ENCODE data around the gene SLC35D2. TPM values are rescaled to one million over a fixed set of nuclear protein-coding genes. Genes with fewer than 3 reads are reported as not detected.
A peak's percentile ranks its signal among the peaks of the same experiment; 100 is the strongest.

The SLC35D2 gene
- polyA plus RNA-seq, 3 donors from 2014 or later, result 11.6 to 16.0 (median 14.1) TPM

DNA sequence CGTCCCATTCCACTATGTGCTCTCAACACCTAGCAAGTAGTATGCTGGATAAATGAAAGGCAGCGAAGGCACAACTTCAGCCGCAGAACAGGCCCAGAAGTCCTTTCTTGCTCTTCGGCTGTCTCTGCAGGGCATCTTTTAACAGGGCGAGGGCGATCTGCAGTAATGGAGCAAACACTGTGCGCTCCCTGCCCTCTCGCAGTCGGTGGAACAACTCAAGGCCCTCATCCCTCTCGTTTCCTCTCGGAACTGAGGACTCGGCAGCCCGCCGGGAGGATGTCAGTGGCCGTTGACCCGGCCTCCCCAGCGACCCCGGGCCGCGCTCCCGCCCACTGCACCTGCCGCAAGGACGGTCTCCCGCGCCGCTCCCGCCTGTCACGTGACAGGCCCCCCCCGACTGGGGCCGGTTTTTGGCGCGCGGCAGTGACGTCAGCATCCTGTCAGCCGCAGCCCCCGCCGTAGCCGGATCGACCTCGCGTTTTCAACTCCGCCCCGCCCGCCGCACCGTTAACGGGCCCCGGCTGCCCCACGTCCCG, 33.6 kb upstream of the SLC35D2 start:
- H3K9me3 Mint-ChIP-seq, result no peaks in the 10 kb centered on the region
- H3K27me3 Mint-ChIP-seq (ENCODE audit: low read depth in 3 of 3), result peaks cover 10 to 16% (median 14%) of the 10 kb centered on the region in 3 donors
- H3K4me3 Mint-ChIP-seq, result peak overlapping the region; percentile 90 to 95 (median 93)
- H3K4me1 Mint-ChIP-seq, result peaks cover 33 to 42% of the 10 kb centered on the region in 2 donors
- DNase-seq, result peak; percentile 86 to 90 (median 88)
- H3K36me3 Mint-ChIP-seq, result no peaks in the 10 kb centered on the region
- peak overlapping the region; percentile 91 to 99 (median 98) for H3K27ac Mint-ChIP-seq

DNA sequence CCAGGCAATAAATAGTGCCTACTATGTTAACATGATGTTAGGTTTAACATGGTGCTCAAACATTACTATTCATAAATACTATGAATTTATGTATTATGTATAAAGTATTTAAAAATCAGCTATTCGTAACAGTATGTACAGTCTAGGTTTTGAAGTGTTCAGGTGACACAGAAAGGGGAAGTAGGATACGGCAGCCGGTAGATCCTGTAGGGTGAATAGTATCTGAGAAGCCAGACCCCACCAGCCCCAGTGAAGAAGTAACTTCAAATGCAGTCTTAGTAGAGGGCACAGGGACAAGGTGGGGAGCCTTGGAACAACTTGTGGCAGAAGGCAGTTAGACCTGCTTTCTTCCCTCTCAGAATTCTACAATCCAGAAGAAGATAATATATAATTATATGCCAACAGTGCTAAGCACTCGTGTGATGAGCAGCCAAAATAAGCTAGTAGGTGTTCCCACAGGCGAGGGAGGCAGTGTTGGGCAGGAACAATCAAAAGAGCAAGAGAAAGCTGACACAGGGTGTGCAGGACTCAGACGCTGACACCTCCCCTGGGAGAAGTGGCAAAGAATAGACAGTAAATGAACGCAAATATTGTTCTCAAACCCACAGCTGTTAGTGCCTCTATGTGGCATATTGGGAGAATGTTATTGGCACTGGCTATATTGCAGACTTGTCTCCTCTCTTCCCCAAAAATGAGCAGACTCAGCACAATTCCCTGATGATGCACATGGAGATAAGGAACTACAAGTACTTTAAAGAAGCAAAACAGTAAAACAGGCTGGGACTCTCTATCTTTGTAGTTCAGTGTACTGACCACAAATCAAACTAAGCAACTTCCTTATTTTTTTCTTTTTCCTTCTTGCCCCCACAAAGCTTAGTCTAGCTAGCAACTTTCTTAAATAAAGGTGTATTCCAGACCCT, 30.1 kb upstream of the SLC35D2 start:
- peaks cover 20 to 31% of the 10 kb centered on the region in 2 donors for H3K4me1 Mint-ChIP-seq
- H3K9me3 Mint-ChIP-seq, result no peaks in the 10 kb centered on the region
- peaks cover 7 to 13% (median 11%) of the 10 kb centered on the region in 3 donors for H3K27me3 Mint-ChIP-seq (ENCODE audit: low read depth in 3 of 3)
- peak overlapping the region in 5 of 6 donors; percentile 64 to 82 (median 79) for H3K27ac Mint-ChIP-seq
- DNase-seq, result no peak
- H3K36me3 Mint-ChIP-seq, result no peaks in the 10 kb centered on the region
- peak overlapping the region; percentile 8 to 74 (median 65) for H3K4me3 Mint-ChIP-seq

DNA sequence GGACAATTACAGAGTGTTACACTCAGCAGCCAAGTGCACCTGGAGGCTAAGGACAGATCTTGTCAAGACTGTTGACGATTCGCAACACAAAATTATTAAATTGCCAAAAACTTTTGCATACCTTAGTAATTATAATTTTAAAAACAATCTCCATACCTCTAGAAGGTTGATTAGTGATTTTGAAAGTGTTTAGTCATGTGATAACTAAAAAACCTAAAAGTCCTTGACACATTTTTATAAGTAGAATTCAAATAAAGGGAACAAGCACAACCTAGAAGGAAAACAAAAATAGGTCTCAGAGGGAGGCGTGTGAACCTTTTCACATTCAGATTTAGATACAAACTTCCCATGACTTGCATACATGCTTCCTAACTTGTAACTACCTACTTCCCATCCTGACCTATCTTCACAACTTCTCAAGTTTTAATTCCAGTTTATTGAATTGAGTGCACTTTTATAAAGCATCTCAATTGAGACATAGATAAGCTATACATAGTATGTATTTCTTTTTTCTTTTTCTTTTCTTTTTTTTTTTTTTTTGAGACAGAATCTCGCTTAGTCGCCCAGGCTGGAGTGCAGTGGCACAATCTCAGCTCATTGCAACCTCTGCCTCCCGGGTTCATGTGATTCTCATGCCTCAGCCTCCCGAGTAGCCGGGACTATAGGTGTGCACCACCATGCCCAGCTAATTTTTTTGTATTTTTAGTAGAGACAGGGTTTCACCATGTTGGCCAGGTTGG, 28.8 kb upstream of the SLC35D2 start:
- Mint-ChIP-seq H3K36me3 (no peaks in the 10 kb centered on the region), H3K9me3 (no peaks in the 10 kb centered on the region), H3K4me1 (peaks cover 20 to 31% of the 10 kb centered on the region in 2 donors), H3K27me3 (ENCODE audit: low read depth in 3 of 3) (peaks cover 8 to 9% (median 9%) of the 10 kb centered on the region in 3 donors), H3K4me3 (no peak overlapping the region), H3K27ac (no peak overlapping the region)
- DNase-seq, result no peak

DNA sequence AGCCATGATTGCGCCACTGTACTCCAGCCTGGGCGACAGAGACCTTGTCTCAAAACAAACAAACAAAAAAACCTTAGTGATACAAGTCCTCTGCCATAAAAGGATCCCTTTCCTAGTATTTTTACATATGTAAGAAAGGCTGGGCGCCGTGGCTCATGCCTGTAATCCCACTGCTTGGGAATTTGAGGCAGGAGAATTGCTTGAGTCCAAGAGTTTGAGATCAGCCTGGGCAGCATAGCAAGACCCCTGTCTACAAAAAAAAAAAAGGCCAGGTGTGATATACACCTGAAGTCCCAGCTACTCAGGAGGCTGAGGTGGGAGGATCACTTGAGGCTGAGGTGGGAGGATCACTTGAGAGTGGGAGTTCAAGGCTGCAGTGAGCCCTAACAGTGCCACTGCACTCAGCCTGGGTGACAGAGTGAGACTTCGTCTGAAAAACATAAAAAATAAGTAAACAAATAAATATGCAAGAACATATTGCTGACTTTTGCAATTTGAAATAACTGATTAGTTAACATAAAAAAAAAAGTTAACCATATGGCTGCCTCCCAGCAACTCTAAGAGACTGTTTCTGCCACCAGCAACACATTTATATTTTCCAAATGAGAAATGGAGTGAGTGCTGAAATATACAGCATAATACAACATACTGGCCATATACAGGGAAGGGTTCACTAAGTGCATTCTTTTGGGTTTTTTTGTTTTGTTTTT, 27.8 kb upstream of the SLC35D2 start:
- DNase-seq, result no peak
- Mint-ChIP-seq H3K27me3 (ENCODE audit: low read depth in 3 of 3) (peaks cover 0 to 3% (median 0%) of the 10 kb centered on the region in 3 donors), H3K36me3 (no peaks in the 10 kb centered on the region), H3K4me3 (no peak overlapping the region), H3K4me1 (peaks cover 12 to 23% of the 10 kb centered on the region in 2 donors), H3K9me3 (no peaks in the 10 kb centered on the region), H3K27ac (peak overlapping the region in 2 of 6 donors; percentile 24 to 51)

DNA sequence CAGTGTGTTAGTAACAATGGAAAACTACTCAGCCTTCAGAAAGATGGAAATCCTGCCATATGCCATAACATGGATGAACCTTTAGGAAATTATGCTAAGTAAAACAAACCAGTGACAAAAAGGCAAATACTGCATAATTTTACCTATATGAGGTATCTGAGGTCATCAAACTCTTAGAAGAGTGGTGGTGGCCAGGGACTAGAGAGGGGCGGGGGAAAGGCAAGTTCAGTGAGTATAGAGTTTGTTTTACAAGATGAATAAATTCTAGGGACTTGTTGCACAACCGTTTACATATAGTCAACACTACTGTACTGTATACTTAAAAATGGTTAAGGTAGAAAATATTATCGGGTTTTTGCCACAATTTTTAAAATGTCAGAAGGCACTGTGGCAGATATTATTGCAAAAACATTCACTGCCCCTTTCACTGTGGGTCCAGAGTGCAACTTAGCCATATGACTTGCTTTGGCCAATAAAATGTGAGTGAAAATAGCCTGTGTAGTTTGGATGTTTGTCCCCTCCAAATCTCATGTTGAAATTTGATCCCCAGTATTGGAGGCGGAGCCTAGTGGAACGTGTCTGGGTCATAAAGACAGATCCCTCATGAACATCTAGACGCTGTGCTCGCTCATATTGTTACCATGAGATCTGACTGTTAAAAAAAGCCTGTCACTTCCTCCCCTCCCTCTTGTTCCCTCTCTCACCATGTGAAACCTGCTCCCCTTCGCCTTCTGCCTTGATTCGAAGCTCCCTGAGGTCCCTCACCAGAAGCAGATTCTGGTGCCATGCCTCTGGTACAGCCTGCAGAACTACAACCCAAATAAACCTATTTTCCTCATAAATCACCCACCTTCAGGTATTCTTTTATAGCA, 25.1 kb upstream of the SLC35D2 start:
- DNase-seq, result no peak
- H3K4me1 Mint-ChIP-seq, result peaks cover 4 to 14% of the 10 kb centered on the region in 2 donors
- H3K27me3 Mint-ChIP-seq (ENCODE audit: low read depth in 3 of 3), result peaks cover 0 to 3% (median 0%) of the 10 kb centered on the region in 3 donors
- H3K4me3 Mint-ChIP-seq, result no peak overlapping the region
- H3K36me3 Mint-ChIP-seq, result no peaks in the 10 kb centered on the region
- H3K9me3 Mint-ChIP-seq, result no peaks in the 10 kb centered on the region
- H3K27ac Mint-ChIP-seq, result peak overlapping the region in 2 of 6 donors; percentile 19 to 78

DNA sequence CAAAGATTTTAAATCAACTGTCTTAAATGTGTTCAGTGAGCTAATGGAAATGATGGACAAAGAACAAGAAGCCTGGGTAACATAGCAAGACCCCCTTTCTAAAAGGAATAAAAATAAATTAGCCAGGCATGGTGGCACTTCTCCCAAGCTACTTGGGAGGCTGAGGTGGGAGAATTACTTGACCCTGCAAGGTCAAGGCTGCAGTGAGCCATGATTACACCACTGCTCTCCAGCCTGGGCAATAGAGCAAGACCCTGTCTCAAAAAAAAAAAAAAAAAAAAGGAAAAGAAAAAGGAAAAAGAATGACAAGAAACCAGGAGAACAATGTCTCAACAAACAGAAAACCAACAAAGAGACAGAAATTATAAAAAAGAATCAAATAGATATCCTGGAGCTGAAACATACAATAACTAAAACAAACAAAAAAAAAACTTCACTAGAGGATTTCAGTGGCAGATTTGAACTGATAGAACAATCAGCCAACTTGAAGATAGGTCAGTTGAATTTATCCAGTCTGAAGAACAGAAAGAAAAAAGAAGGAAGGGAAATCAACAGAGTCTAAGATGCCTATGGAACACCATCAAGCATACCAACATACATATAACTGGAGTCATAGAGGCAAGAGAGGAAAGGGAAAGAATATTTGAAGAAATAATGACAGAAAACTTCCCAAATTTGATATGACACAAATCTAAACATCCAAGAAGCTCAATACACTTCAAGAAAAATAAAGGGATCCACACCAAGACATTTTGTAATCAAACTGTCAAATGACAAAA, 16.8 kb upstream of the SLC35D2 start:
- Mint-ChIP-seq H3K9me3 (peaks cover 0 to 6% (median 0%) of the 10 kb centered on the region in 6 donors), H3K36me3 (peaks cover 0 to 8% (median 5%) of the 10 kb centered on the region in 3 donors), H3K4me1 (peaks cover 19 to 22% of the 10 kb centered on the region in 2 donors), H3K27ac (peak overlapping the region in 5 of 6 donors; percentile 80 to 92 (median 84)), H3K4me3 (peak overlapping the region in 1 of 5 donors; percentile 33), H3K27me3 (ENCODE audit: low read depth in 3 of 3) (peaks cover 0 to 2% (median 1%) of the 10 kb centered on the region in 3 donors)
- no peak for DNase-seq

DNA sequence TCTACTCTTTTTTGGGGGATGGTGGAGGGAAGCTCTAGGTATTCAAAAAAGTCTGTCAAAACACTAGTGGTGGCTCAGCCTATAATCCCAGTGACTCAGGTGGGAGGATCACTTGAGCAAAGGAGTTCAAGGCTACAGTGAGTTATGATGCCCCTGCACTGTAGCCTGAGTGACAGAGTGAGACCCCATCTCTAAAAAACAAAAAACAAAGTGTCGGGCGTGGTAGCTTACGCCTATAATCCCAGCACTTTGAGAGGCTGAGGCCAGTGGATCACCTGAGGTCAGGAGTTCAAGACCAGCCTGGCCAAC, 15.8 kb upstream of the SLC35D2 start:
- Mint-ChIP-seq H3K27me3 (ENCODE audit: low read depth in 3 of 3) (peaks cover 0 to 2% (median 1%) of the 10 kb centered on the region in 3 donors), H3K9me3 (peaks cover 0 to 6% (median 0%) of the 10 kb centered on the region in 6 donors), H3K4me1 (peaks cover 19 to 22% of the 10 kb centered on the region in 2 donors), H3K4me3 (peak overlapping the region; percentile 47 to 73 (median 55)), H3K27ac (peak overlapping the region; percentile 80 to 93 (median 87)), H3K36me3 (peaks cover 0 to 8% (median 5%) of the 10 kb centered on the region in 3 donors)
- no peak for DNase-seq

DNA sequence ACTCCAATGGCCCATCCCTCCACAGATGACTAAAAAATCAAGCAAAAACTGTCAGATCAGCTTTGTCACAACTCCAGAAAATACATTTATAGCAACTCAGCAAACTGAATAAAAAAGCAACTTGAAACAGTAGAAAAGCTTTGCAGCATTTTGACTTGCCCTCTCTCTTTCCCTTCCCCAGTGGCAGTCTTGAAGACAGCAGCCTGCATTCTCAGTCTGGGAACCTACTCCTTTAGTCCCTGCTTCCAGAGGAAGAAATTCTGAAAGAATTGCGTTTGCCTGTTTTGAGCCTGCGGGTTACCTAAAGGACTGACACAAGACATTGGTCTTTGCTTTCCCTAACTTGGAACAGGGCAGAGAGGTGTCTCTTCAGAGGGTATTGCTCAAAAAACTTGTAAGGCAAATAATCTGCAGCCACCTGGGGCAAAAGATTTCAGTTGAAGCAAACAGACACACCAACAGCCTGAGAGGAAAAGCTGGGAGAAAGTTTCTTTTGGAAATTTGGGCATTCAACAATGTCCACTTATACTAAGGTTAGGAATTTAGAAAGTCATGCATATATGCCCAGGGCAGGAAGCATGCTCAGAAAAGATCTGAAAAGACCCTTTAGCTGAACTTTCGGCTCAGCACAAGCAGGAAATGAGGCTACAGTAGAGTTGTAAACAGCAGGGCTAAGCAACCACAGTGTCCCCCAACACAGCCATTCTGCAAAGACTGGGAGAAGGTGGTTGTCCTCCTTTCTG, 15.2 kb upstream of the SLC35D2 start:
- DNase-seq, result peak in 1 of 3 donors; percentile 21
- Mint-ChIP-seq H3K4me1 (peaks cover 19 to 22% of the 10 kb centered on the region in 2 donors), H3K27ac (peak overlapping the region; percentile 80 to 93 (median 87)), H3K4me3 (peak overlapping the region; percentile 47 to 73 (median 55)), H3K27me3 (ENCODE audit: low read depth in 3 of 3) (peaks cover 0 to 2% (median 1%) of the 10 kb centered on the region in 3 donors), H3K9me3 (peaks cover 0 to 6% (median 0%) of the 10 kb centered on the region in 6 donors), H3K36me3 (peaks cover 0 to 8% (median 5%) of the 10 kb centered on the region in 3 donors)

DNA sequence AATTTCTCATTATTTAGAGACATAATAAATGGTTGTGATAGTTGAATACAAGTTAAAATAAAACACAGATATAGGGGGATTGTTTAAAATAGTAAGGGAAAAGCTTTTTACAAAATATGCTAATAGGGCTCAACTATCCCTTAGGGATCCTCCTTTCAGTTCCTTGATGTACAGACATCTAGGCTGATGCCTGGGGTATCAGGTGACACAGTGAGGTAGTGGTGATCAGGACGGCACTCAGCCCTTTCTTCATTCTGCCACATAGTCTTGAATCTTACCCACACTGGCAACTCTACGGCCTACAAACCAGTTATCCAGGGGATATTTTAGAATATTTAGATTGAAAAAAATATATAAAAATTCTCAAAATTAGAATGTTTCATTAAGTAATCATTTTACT, 12.5 kb upstream of the SLC35D2 start:
- no peak overlapping the region for H3K4me3 Mint-ChIP-seq
- peaks cover 0 to 2% (median 1%) of the 10 kb centered on the region in 3 donors for H3K27me3 Mint-ChIP-seq (ENCODE audit: low read depth in 3 of 3)
- H3K9me3 Mint-ChIP-seq, result peaks cover 0 to 6% (median 0%) of the 10 kb centered on the region in 6 donors
- no peak overlapping the region for H3K27ac Mint-ChIP-seq
- H3K36me3 Mint-ChIP-seq, result peaks cover 5 to 13% (median 7%) of the 10 kb centered on the region in 3 donors
- DNase-seq, result no peak
- peaks cover 19 to 22% of the 10 kb centered on the region in 2 donors for H3K4me1 Mint-ChIP-seq

DNA sequence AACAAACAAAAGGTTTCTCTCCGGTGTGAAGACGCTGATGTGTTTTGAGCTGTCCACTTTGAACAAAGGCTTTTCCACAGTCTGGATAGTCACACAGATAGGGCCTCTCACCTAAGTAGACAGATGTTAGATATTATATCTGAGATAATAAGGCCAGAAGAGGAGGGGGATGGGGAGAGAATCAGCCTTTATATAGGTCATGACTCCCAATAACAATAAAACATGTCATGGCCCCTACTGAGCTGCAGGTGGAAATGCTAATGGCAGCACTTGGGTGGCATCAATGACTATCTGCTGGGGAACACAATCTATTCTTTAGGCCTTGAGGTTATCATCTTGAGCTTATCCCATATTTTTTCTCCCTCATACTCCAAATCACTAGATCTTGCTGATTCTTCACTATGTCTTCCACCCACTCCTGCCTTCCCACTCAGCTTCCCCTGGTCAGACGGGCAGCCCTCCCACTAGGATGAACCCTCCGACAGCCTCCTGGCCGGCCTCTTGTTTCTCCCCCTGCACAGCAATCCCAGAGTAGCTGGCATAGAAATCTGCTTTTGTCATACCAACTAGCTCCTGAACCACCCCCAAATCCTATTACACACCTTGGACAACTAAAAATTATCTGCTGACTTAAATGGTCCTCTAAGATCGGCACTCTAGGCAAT, 11.5 kb upstream of the SLC35D2 start:
- H3K4me1 Mint-ChIP-seq, result peaks cover 19 to 21% of the 10 kb centered on the region in 2 donors
- peak overlapping the region in 2 of 6 donors; percentile 4 to 32 for H3K27ac Mint-ChIP-seq
- H3K9me3 Mint-ChIP-seq, result no peaks in the 10 kb centered on the region
- H3K4me3 Mint-ChIP-seq, result no peak overlapping the region
- H3K36me3 Mint-ChIP-seq, result peaks cover 3 to 14% (median 8%) of the 10 kb centered on the region in 3 donors
- peaks cover 0 to 2% (median 0%) of the 10 kb centered on the region in 3 donors for H3K27me3 Mint-ChIP-seq (ENCODE audit: low read depth in 3 of 3)
- no peak for DNase-seq

DNA sequence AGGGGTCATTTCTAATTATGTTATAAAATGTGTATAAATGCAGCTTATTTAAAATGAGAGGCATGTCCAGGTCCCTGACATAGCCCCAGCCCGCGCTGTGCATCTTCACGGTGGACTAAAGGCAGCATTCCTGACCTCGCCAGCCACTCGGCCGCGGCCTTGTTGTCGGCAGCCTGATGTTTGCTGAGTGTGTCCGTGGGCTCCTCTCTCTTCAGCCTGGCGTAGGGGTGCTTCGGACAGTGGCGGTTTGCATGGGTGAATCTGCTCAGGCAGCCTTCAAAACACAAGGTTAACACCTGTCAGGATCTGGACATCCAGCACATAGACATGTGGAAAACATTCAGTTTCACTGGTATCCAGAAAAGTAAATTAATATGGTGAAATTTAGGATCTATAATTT, 8.8 kb upstream of the SLC35D2 start:
- no peak overlapping the region for H3K27ac Mint-ChIP-seq
- no peak for DNase-seq
- H3K27me3 Mint-ChIP-seq (ENCODE audit: low read depth in 3 of 3), result peaks cover 0 to 1% (median 0%) of the 10 kb centered on the region in 3 donors

More for the DNA sequence above, 8.8 kb upstream of the SLC35D2 start:
- no peaks in the 10 kb centered on the region for H3K9me3 Mint-ChIP-seq
- peaks cover 0 to 3% of the 10 kb centered on the region in 2 donors for H3K4me1 Mint-ChIP-seq
- peaks cover 3 to 17% (median 8%) of the 10 kb centered on the region in 3 donors for H3K36me3 Mint-ChIP-seq
- no peak overlapping the region for H3K4me3 Mint-ChIP-seq
